ENCODE results near the gene SENP1.

DNA sequence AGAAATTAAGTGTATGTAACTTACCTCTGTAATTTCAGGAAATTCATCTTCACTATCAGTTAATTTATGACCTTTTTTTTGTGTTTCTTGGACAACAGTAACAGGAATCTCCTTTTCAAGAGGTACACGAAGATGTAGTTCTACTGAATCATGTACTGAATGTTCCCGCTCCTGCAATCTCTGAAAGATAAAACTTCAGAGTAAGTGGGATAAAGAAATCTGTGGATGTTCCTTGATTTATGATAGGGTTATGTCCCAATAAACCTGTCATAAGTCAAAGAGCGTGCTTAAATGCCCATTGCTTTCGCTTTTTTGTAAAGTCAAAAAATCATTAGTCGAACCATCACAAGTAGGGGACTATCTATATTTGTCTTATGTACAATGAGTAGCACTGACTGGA lies 40.8 kb downstream of the SENP1 start:
- TF ChIP-seq CTCF (IDR thresholded peaks at IDR 0.05): no peak
- TF ChIP-seq EP300 (IDR thresholded peaks at IDR 0.05; ENCODE audit: low read depth): no peak
